ENCODE measurements around the gene ZNF592.
A peak's percentile ranks its signal among the peaks of the same experiment; 100 is the strongest.

The ZNF592 gene

GRCh38 chr15:84772467-84772866 lies 24.1 kb downstream of the ZNF592 start:
- Histone ChIP-seq H3K27me3 (ENCODE audit: insufficient read depth, poor library complexity, severe bottlenecking) (no peaks in the 10 kb centered on the region), H3K27ac (replicated peaks) (peak overlapping the region; percentile 43; the same call in 1 of the 2 replicates), H3K4me3 (replicated peaks; ENCODE audit: insufficient read depth, low read length) (no peak overlapping the region)
- TF ChIP-seq POLR2AphosphoS5 (IDR thresholded peaks at IDR 0.05; ENCODE audit: low read depth): peak; percentile 7; the same call in 1 of the 2 replicates
- no peak for TF ChIP-seq CTCF (IDR thresholded peaks at IDR 0.05; ENCODE audit: insufficient read depth, low read length)
- peak in 1 of 2 experiments; percentile 47 for DNase-seq (ENCODE audit: low read depth in 1 of 2, low spot score in 1 of 2)

- Histone ChIP-seq H3K4me3 (replicated peaks; ENCODE audit: insufficient read depth, low read length) (no peak overlapping the region), H3K27me3 (ENCODE audit: insufficient read depth, poor library complexity, severe bottlenecking) (no peaks in the 10 kb centered on the region), H3K27ac (replicated peaks) (peak overlapping the region; percentile 33)
- peak in 1 of 2 experiments; percentile 61 for DNase-seq (ENCODE audit: low read depth in 1 of 2, low spot score in 1 of 2)
- TF ChIP-seq SPI1 (IDR thresholded peaks at IDR 0.05; ENCODE audit: borderline replicate concordance, low read depth) (no peak), GABPA (IDR thresholded peaks at IDR 0.05; ENCODE audit: low read depth) (no peak), REST (IDR thresholded peaks at IDR 0.05; ENCODE audit: insufficient replicate concordance, low read depth) (no peak), CTCF (IDR thresholded peaks at IDR 0.05; ENCODE audit: insufficient read depth, low read length) (no peak), POLR2AphosphoS5 (IDR thresholded peaks at IDR 0.05; ENCODE audit: low read depth) (no peak)
These were observed 25.3 kb downstream of the ZNF592 start for GRCh38 chr15:84773716-84774115.

GRCh38 chr15:84775867-84776449 lies 27.6 kb downstream of the ZNF592 start:
- no peak overlapping the region for H3K27ac ChIP-seq (replicated peaks)
- no peaks in the 10 kb centered on the region for H3K27me3 ChIP-seq (ENCODE audit: insufficient read depth, poor library complexity, severe bottlenecking)
- no peak for DNase-seq (ENCODE audit: low read depth in 1 of 2, low spot score in 1 of 2)
- no peak for TF ChIP-seq GABPA (IDR thresholded peaks at IDR 0.05; ENCODE audit: low read depth)
- TF ChIP-seq SPI1 (IDR thresholded peaks at IDR 0.05; ENCODE audit: borderline replicate concordance, low read depth): no peak
- TF ChIP-seq CTCF (IDR thresholded peaks at IDR 0.05; ENCODE audit: insufficient read depth, low read length): no peak
- TF ChIP-seq REST (IDR thresholded peaks at IDR 0.05; ENCODE audit: insufficient replicate concordance, low read depth): no peak
- TF ChIP-seq POLR2AphosphoS5 (IDR thresholded peaks at IDR 0.05; ENCODE audit: low read depth): no peak
- H3K4me3 ChIP-seq (replicated peaks; ENCODE audit: insufficient read depth, low read length): no peak overlapping the region

GRCh38 chr15:84778194-84778593 lies 29.8 kb downstream of the ZNF592 start:
- H3K27ac ChIP-seq (replicated peaks): no peak overlapping the region
- H3K27me3 ChIP-seq (ENCODE audit: insufficient read depth, poor library complexity, severe bottlenecking): no peaks in the 10 kb centered on the region
- no peak for DNase-seq (ENCODE audit: low read depth in 1 of 2, low spot score in 1 of 2)
- TF ChIP-seq CTCF (IDR thresholded peaks at IDR 0.05; ENCODE audit: insufficient read depth, low read length): no peak
- no peak for TF ChIP-seq GABPA (IDR thresholded peaks at IDR 0.05; ENCODE audit: low read depth)
- no peak for TF ChIP-seq POLR2AphosphoS5 (IDR thresholded peaks at IDR 0.05; ENCODE audit: low read depth)
- TF ChIP-seq SPI1 (IDR thresholded peaks at IDR 0.05; ENCODE audit: borderline replicate concordance, low read depth): no peak
- TF ChIP-seq REST (IDR thresholded peaks at IDR 0.05; ENCODE audit: insufficient replicate concordance, low read depth): no peak
- H3K4me3 ChIP-seq (replicated peaks; ENCODE audit: insufficient read depth, low read length): no peak overlapping the region

Data from HL-60 (cell line).